Activated CD8-positive, alpha-beta T cell treated with anti-CD3 and anti-CD28 coated beads for 36 hours (primary cell): Measurements from ENCODE around the gene GRK5. TPM values are rescaled to one million over a fixed set of nuclear protein-coding genes. Genes with fewer than 3 reads are reported as not detected.

Experiments
- ATAC-seq: fragments of 200-7000 bp; cut with Tn5 transposase; one replicate; pipeline ENCODE4 v1.10.0; 2021; ENCODE audit warnings: mild to moderate bottlenecking, moderate library complexity
- CTCF ChIA-PET: fragments of 350-600 bp; sonication (Branson Sonifier 250); formaldehyde crosslinking; loops from one replicate; lab custom pipeline; 2021; ENCODE audit warnings: antibody characterized with exemption; lab: Charles Lee
- POLR2A ChIA-PET: fragments of 350-600 bp; sonication (Branson Sonifier 250); formaldehyde crosslinking; loops from one replicate; lab custom pipeline; 2021; ENCODE audit warnings: antibody characterized with exemption; lab: Charles Lee
- DNase-seq: peaks from one replicate; pipeline ENCODE4 v3.0.0-alpha.2; 2020
- H3K27ac Mint-ChIP-seq: one replicate; pipeline ENCODE4 v1.8.0; 2021; ENCODE audit warnings: mild to moderate bottlenecking, mixed read lengths
- H3K27me3 Mint-ChIP-seq: one replicate; pipeline ENCODE4 v1.8.0; 2021; ENCODE audit warnings: mixed read lengths
- H3K36me3 Mint-ChIP-seq: one replicate; pipeline ENCODE4 v1.8.0; 2021; ENCODE audit warnings: low read depth, mixed read lengths
- H3K4me1 Mint-ChIP-seq: one replicate; pipeline ENCODE4 v1.8.0; 2021; ENCODE audit warnings: low read depth, mixed read lengths
- H3K4me3 Mint-ChIP-seq: one replicate; pipeline ENCODE4 v1.8.0; 2021; ENCODE audit warnings: mild to moderate bottlenecking, moderate library complexity, mixed read lengths
- H3K9me3 Mint-ChIP-seq: one replicate; pipeline ENCODE4 v1.8.0; 2021; ENCODE audit warnings: mixed read lengths
- intact Hi-C: fragments of 100-400 bp; cut with micrococcal nuclease; formaldehyde crosslinking; loops from one replicate; pipeline ENCODE4 v1.10.0; 2022
- total RNA-seq, 2 experiments: library from RNA; stranded (reverse); gene quantifications; one replicate each; pipeline ENCODE4 v1.2.3, GENCODE V29; 2021
- TF ChIP-seq, protein P1 (sequence below): fragments of 200-600 bp; IDR thresholded peaks from one replicate; pipeline ENCODE4 v1.8.0; 2022; ENCODE audit warnings: antibody characterized with exemption, mild to moderate bottlenecking

Gene GRK5
- total RNA-seq, 2 experiments from 2014 or later = 14.8 to 15.6 TPM

DNA sequence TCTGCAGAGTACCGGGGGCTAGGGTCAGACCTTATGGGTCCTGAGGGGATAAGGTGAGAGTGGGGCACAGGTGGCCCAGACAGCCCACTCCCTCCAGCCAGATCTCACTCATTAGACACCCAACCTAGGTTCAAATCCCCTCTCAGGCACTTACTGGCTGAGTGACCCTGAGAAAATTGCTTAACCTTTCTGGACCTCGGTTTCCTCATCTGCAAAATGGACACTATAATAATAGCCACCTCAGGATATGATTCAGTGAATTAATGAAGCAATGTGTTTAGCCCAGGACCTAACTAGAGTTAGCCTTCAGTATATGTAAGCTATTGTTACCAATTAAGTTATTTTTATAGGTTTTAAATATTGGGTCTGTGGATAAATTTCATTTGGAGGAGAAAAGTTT lies 212.6 kb downstream of the GRK5 start:
- H3K9me3 Mint-ChIP-seq = no peaks in the 10 kb centered on the region
- ChIA-PET POLR2A (interaction anchor here (0.8 to 1.3 kb wide), 2 partner anchors 213 to 217 kb away, joined by 3 to 7 read pairs; no protein-coding TSS in a partner anchor), CTCF (interaction anchor here (1.2 to 5.9 kb wide), 4 partner anchors 13 to 221 kb away, joined by 3 to 49 read pairs (median 22); partner anchors contain the start of gene GRK5)
- no peaks in the 10 kb centered on the region for H3K27me3 Mint-ChIP-seq
- intact Hi-C loops = no loop called here
- H3K4me3 Mint-ChIP-seq = no peak overlapping the region
- TF ChIP-seq, protein P1, sequence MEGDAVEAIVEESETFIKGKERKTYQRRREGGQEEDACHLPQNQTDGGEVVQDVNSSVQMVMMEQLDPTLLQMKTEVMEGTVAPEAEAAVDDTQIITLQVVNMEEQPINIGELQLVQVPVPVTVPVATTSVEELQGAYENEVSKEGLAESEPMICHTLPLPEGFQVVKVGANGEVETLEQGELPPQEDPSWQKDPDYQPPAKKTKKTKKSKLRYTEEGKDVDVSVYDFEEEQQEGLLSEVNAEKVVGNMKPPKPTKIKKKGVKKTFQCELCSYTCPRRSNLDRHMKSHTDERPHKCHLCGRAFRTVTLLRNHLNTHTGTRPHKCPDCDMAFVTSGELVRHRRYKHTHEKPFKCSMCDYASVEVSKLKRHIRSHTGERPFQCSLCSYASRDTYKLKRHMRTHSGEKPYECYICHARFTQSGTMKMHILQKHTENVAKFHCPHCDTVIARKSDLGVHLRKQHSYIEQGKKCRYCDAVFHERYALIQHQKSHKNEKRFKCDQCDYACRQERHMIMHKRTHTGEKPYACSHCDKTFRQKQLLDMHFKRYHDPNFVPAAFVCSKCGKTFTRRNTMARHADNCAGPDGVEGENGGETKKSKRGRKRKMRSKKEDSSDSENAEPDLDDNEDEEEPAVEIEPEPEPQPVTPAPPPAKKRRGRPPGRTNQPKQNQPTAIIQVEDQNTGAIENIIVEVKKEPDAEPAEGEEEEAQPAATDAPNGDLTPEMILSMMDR = no peak
- H3K4me1 Mint-ChIP-seq = no peaks in the 10 kb centered on the region
- no peak for ATAC-seq
- no peak overlapping the region for H3K27ac Mint-ChIP-seq
- peaks cover 4% of the 10 kb centered on the region for H3K36me3 Mint-ChIP-seq
- no peak for DNase-seq

- POLR2A ChIA-PET = interaction anchor here (0.5 to 1.2 kb wide), 3 partner anchors 19 to 351 kb away, joined by 3 read pairs; no protein-coding TSS in a partner anchor
Observed at GRCh38 chr10:119420950-119421875, 213.8 kb downstream of the GRK5 start.

GRCh38 chr10:119421891-119422681 lies 214.7 kb downstream of the GRK5 start:
- ChIA-PET CTCF (interaction anchor here (0.6 to 5.9 kb wide), 6 partner anchors 16 to 223 kb away, joined by 3 to 49 read pairs (median 4); partner anchors contain the start of gene GRK5), POLR2A (interaction anchor here (1.2 kb wide), 1 partner anchor 20 kb away, joined by 3 read pairs; no protein-coding TSS in a partner anchor)
- Mint-ChIP-seq H3K27me3 (no peaks in the 10 kb centered on the region), H3K36me3 (peaks cover 4% of the 10 kb centered on the region), H3K4me1 (no peaks in the 10 kb centered on the region), H3K4me3 (no peak overlapping the region), H3K27ac (no peak overlapping the region), H3K9me3 (no peaks in the 10 kb centered on the region)
- intact Hi-C loops = no loop called here
- TF ChIP-seq, protein P1 = no peak
- DNase-seq (no peak), ATAC-seq (no peak)

More at GRCh38 chr10:119420950-119421875, 213.8 kb downstream of the GRK5 start:
- no peak for DNase-seq
- H3K4me1 Mint-ChIP-seq = no peaks in the 10 kb centered on the region
- no peak for ATAC-seq
- H3K4me3 Mint-ChIP-seq = no peak overlapping the region
- CTCF ChIA-PET = interaction anchor here (0.9 to 5.9 kb wide), 4 partner anchors 15 to 222 kb away, joined by 3 to 49 read pairs (median 4); partner anchors contain the start of gene GRK5
- intact Hi-C loops = no loop called here
- no peaks in the 10 kb centered on the region for H3K27me3 Mint-ChIP-seq
- no peaks in the 10 kb centered on the region for H3K9me3 Mint-ChIP-seq
- no peak overlapping the region for H3K27ac Mint-ChIP-seq
- peaks cover 4% of the 10 kb centered on the region for H3K36me3 Mint-ChIP-seq
- TF ChIP-seq, protein P1 = no peak

DNA sequence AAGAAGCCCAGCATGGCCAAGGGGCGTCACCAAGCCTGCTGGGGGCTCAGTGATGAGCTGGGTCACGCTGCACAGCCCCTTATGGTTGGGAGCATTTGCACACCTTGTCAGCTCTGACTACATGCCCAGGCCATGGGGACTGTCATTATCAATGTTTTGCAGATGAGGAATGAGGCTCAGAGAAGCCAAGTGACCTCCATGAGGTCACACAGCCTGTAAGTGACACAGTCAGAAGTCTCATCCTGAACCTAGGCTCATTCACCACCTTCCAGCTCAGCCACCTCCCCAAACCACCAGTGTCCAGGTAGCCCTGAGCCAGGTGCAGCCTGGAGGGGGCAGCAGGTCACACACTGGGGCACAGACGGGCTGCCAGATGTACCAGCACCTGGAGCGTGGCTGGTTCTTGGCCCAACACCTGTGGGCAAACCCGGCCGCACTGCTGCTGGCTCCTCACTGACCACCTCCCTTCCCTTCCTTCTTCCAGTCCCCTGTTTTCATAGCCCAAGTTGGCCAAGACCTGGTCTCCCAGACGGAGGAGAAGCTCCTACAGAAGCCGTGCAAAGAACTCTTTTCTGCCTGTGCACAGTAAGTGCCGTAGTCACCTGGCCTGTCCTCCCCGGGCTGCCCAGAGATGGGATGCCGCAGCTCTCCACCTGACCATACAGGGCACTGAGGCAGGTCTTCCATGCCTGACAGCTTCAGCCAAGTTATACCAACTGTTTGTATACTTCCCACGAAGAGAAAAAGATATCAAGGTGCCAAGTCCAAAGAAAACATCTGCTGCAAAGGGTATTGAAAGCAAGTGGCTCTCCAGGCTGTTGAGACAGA lies 215.5 kb downstream of the GRK5 start:
- H3K27ac Mint-ChIP-seq = no peak overlapping the region
- intact Hi-C loops = no loop called here
- no peak overlapping the region for H3K4me3 Mint-ChIP-seq
- no peaks in the 10 kb centered on the region for H3K27me3 Mint-ChIP-seq
- DNase-seq (no peak), ATAC-seq (no peak)
- peaks cover 4% of the 10 kb centered on the region for H3K36me3 Mint-ChIP-seq
- H3K4me1 Mint-ChIP-seq = no peaks in the 10 kb centered on the region
- ChIA-PET POLR2A (interaction anchor here (0.6 to 1.2 kb wide), 2 partner anchors 11 to 21 kb away, joined by 3 read pairs; no protein-coding TSS in a partner anchor), CTCF (interaction anchor here (0.6 to 5.9 kb wide), 4 partner anchors 47 to 224 kb away, joined by 3 to 49 read pairs (median 10); partner anchors contain the start of gene GRK5)
- no peaks in the 10 kb centered on the region for H3K9me3 Mint-ChIP-seq
- TF ChIP-seq, protein P1 = no peak
